HG02571 (cell line): ENCODE data around the gene ADORA2A.
"Not testable (repeated sequence)": the region's sequence is repeated elsewhere in the genome, so short reads cannot be mapped to it uniquely, and the experiment has no call there.

Experiments used
- ATAC-seq: cut with Tn5 transposase; IDR thresholded peaks from one replicate; pipeline ENCODE4 v1.9.1; 2021; ENCODE audit warnings: mild to moderate bottlenecking, moderate library complexity; ENCODE audit not compliant: unreplicated experiment

ADORA2A gene

GRCh38 chr22:24482575-24482974 is 55.2 kb downstream of the ADORA2A start:
- no peak for ATAC-seq

- no peak for ATAC-seq
Observed at GRCh38 chr22:24482998-24483397, 55.6 kb downstream of the ADORA2A start.

DNA sequence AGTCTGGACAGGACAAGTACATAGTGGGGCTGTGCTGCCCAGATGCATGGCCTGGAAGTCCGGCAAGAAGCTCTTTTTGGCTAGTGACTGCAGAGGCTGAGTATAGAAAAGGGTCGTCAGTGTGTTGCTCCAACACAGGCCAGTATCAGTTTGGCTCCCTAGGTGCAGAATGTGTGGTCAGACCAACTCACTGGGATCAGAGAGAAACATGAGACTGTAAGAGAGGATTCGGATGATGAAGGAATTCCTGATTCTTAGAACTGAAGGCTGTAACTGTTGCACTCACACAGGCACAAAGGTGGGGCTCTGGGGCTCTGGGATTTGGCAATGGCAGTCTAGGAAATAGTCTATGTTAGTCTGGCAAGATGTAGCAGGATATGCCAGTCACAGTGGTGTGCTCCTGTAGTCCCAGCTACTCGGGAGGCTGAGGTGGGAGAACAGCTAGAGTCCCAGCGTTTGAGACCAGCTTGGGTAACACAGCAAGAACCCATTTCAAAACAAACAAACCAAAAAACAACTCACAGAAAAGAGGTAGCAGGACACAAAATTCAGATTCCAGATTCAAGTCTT is 56.7 kb downstream of the ADORA2A start:
- ATAC-seq: no peak

- no peak for ATAC-seq
Observed at GRCh38 chr22:24485170-24485569, 57.8 kb downstream of the ADORA2A start.

GRCh38 chr22:24485608-24486007 is 58.2 kb downstream of the ADORA2A start:
- no peak for ATAC-seq

- no peak for ATAC-seq
Observed at GRCh38 chr22:24486501-24486921, 59.1 kb downstream of the ADORA2A start.

DNA sequence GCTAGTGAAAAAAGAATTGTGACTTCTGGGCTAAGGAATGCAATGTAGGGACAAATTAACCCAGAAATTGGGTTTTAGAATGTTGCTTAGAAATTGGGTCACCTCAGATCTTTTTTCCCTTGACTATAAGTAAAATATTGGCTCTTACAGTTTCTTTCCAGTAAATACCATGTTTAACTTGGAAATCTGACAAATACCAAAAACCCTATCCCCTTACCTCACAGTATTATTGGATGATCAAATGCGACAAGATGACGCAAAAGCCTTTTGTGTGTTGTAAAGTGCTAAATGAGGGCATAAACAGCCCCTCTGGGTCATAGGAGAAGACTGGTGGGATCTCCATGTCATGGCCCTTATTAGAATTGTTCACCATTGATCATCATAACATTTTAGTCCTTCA is 61.6 kb downstream of the ADORA2A start:
- no peak for ATAC-seq

- ATAC-seq: not testable (repeated sequence)
Observed at GRCh38 chr22:24489434-24489833, 62.0 kb downstream of the ADORA2A start.
